Measurements from ENCODE around the gene QRICH2.
"Not testable (repeated sequence)": the region's sequence is repeated elsewhere in the genome, so short reads cannot be mapped to it uniquely, and the experiment has no call there.

The QRICH2 gene

DNA sequence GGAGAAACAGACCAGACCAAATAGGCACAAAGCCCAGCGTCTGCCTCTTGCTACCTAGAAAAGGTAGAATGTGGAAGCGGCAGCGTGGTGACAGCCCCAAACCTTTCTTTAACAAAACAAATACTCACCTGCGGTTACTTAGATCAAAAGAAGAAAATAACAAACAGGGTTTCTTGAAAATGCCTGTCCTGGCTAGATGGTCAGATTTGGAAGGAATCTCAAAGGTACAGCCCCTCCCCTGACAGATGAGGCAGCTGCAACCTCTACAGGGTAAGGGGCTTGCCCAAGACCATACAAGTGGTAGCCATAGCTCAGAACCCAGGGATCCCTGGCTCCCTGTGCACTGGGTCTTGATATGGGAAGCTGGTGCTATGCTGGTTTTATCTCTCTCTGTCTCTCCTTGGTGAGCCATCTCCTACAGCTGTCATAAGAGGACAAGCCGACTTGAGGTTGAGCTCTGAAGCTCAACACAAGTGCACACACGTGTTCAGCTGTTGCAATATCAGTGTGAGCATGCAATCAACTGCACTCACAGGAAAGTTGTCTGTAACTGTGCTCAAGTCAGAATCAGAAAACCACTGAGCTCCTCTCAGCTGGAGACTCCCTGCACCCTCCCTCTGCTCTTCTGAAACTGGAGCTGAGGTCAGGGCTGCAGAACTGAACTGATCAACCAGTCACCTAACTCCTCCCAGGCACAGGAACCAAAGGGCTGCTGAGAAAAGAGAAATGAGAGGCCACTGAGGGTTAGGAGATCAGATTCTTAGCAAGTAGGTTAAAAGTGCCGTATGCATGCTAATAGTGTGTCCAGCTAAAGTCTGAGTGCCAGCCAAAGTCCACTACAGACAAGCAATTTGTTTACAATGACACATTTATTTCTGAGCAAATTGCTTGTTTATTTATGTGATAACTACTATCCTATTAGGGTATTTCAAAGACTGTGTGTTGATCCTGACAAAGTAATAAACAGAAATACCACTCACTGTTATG, 61.7 kb downstream of the QRICH2 start:
- no peak for DNase-seq

DNA sequence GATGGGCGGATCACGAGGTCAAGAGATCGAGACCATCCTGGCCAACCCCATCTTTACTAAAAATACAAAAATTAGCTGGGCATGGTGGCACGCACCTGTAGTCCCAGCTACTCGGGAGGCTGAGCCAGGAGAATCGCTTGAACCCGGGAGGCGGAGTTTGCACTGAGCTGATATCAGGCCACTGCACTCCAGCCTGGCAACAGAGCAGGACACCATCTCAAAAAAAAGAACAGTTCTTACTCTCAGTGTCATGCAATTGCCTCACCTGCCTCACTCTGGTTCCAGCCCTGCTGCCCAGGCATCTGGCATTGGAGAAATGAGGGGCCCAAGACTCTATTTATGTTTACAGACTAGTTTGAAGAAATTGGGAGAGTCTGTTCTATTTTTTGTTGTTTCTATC, 63.4 kb downstream of the QRICH2 start:
- not testable (repeated sequence) for DNase-seq

DNA sequence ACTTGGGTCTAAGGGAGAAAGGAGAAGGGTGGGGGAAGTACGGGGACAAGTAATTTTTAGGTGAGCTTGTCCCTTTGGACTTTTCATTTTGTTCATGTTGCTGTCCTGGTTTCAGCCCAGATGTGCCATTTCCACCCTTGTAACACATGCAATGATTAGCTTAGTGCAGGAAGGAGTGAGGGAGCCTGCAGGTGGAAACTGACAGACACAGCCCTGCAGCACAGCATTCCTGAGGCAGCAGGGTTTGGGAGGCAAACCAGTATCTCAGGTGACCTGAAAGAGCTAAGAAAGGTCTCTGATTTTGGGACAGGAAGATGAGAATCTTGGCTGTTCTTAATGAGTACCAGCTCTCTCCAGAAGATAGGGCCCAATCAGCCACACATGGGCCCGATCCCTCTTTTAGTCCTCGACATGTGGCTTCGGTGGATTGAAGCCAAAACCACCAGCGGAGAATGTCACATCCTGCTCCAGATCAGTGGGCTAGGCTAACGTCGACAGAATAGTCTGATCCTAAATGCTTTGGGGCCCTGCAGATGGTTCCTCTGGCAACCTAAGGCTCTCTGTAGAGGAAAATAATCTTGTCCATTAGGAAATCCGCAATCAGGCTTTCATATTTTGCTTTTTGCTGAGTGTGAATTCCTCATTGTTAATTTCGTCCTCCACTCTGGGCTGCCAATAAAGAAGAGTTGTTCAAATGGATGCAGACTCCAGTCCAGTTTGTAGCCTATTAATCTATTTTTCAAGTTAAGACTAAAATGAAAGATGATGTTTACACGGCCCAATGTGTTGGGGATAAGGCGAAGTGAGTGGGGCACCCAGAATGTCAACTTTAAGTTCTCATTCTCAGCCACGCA, 64.0 kb downstream of the QRICH2 start:
- no peak for DNase-seq

DNA sequence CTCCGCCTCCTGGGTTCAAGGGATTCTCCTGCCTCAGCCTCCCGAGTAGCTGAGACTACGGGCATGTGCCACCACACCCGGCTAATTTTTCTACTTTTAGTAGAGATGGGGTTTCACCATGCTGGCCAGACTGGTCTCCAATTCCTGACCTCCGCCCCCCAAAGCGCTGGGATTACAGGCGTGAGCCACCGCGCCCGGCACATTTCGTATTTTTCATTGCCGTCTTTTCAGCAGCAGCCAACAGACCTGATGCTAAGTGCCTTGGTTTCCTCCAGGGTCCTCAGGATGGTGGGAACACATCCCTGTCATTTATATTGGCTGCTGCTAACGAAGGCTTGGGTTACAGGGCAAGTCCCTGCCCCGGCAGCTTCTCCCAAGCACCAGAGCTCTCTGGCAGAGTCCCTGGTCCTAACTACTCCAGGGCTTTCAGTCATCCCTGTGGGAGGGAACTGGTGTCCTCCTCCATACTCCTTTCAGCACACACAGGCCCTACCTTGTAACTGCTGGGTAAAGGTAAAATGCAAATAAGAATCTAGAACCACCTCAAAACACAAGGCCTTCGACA, 66.3 kb downstream of the QRICH2 start:
- no peak for DNase-seq

- no peak for DNase-seq
Measured at GRCh38 chr17:76241204-76241538, 66.9 kb downstream of the QRICH2 start.

DNA sequence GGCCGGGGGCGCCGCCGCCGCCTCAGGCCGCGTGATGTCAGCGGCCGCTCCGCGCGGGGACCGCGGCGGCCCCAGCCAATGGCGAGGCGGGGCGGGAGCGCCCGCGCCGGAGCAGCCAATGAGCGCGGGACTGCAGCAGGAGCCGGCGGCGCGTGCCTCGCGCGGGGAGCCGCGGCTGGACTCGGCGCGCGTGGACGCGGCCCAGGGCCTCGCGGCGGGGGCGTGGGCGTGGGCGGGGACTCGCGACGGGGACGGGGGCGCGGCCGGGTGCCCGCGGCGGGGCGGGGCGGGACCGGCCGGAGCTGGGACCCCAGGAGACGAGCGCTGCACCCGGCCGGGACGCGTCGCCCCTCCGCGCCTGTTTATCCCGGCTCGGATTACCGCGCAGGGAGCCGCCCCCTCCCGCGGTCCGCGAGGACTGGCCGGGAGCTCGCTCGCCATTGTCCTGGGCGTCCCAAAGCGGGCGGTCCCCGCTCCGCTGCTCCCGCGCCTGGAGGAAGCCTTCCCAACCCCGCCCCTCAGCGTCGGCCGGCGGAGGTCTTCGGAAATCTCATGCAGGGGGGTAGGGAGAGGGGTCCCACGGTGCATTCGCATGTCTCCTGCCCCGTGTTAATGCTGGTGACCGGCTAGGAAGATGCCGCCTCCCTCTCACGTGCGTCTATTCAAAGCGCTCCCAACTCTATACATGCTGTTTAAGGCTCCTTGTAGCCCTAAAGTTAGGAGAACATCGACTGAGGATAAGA, 67.4 kb downstream of the QRICH2 start, which contains the start of gene RNF157:
TSS of gene RNF157 (minus strand) at position 33 of the 743 bp plus-strand sequence. CDS start 253 bp downstream, outside the sequence.
- DNase-seq = no peak

DNA sequence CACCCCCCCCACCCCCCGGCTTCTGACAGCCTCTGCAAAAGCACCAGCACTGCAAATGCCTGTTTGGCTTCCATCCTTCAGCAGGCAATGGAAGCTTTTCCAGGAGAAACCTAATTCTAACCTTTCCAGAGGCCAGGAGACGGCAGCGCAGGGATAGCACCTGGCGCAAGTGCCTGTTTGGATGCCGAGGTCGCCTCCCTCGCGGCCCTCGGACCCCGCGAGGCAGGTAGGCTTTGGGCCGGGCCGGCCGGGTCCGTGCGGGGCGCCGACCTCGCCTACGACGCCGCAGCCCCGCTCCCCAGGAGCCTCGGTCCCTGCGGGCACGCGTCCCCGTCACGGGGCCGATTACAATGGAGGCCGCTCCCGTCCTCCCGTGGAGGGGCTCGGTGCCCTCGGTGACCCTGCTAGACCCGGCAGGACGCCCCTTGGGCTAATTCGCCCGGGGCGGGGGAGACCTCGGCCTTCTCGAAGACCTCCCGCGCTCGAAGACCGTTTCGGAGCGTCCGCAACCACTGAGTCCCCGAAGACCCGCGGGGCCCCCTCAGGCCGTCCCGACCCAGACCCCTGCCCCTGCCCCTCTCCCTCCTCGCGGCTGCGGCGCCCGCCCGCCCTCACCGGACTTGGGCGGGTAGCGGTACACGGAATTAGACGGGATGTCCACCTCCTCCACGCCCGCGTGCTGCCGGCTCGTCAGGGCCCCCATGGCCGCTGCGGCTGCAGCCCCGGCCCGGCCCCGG, 68.4 kb downstream of the QRICH2 start:
- DNase-seq = no peak

DNA sequence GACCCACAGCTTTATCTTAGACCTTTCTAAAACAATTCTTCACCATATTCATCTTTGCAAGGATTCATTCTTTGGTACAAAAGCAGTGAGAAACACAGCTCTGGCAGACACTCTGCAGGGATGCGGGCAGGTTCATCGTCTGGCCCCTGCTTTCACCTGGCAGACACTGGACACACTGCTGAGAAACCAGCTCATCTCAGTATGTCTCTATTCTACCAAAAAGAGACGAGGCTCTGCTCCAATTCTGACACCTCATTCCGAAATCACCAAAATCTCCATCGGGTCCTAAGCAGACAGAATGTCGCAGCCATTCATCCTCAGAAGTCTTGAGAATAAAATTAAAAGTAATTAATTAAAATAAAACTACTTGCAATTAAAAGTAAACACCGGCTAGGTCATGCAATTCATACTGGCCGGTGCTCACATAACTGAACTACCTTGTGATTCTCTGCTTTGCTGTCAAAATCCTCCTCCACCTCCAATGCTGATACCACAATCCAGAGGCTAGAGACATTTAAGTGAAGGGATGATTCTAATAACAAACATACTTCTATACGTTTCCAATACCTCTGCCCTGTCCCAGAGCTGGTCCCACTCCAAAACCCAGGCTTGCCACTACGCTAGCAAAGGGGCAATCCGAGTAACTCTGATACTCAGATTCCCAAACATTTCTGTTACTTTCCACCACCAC, 69.1 kb downstream of the QRICH2 start:
- no peak for DNase-seq

DNA sequence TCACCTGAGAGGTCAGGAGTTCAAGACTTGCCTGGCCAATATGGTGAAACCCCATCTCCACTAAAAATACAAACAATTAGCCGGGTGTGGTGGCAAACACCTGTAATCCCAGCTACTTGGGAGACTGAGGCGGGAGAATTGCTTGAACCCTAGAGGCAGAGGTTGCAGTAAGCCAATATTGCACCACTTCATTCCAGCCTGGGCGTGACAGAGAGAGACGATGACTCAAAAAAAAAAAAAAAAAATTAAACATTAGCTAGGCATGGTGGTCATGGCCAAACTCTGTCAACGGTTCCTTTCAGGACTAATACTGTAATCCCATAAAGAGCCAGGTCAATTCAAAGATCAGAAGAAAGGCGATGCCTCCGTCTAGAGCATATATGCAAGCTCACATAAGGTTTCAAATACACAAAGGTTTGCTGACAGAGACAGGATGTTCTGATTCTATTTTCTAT, 70.2 kb downstream of the QRICH2 start:
- DNase-seq = no peak

GRCh38 chr17:76236603-76237002, 71.5 kb downstream of the QRICH2 start:
- no peak for DNase-seq

DNA sequence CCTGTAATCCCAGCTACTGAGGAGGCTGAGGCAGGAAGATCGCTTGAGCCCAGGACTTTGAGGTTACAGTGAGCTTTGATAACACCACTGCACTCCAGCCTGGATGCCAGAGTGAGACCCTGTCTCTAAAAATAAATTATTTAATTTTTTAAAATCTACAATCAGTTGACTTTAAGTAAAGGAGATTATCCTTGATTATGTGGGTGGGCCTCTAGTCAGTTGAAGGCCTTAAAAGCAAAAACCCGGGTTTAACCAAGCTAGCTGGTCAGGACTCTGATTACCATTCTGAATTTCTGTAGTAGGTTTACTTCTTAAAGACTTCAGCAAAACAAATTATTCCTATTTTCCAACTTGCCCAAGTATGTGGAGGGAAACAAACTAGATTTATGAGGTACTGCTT, 72.2 kb downstream of the QRICH2 start:
- no peak for DNase-seq

- DNase-seq = no peak
Measured at GRCh38 chr17:76234354-76234679, 73.8 kb downstream of the QRICH2 start.

GRCh38 chr17:76233588-76234353, 74.3 kb downstream of the QRICH2 start:
- no peak for DNase-seq

DNA sequence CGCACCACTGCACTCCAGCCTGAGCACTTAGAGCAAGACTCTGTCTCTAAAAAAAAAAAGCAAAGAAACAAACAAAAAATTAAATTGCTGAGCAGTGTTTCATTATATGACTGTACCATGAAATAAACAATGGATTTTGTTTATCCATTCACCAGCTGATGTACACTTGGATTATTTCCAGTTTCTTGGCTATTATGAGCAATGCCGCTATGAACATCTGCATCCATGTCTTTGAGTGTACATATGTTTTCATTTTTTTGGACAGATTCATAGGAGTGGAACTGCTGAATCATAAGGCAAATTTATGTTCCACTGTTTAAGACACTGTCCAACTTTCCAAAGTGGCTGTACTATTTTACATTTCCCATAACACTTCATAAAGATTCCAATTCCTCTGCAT, 75.7 kb downstream of the QRICH2 start:
- peak; percentile 58 for DNase-seq

DNA sequence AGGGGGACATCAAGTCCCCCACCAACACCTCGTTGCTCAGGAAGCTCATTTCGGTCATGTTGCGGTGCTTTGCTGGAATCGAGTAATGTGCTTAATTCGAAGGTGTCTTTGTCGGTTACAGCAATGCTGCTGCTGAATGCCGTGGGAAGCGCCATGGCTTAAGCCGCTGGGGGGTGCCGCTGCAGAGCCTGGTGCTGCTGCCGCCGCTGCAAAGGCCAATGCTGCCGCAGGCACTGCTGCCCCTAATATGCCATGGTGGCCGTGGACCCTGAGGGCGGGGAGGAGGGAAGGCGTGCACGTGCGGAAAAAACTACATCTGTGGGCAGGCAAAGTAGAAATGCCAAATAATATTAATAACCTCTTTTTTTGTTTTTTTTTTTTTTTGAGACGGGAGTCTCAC, 81.3 kb downstream of the QRICH2 start:
- DNase-seq = not testable (repeated sequence)

- DNase-seq = not testable (repeated sequence)
Measured at GRCh38 chr17:76225373-76226086, 82.5 kb downstream of the QRICH2 start.
